OCI-LY3 (cell line): ENCODE data around the gene ESM1.
"Not testable (repeated sequence)": the region's sequence is repeated elsewhere in the genome, so short reads cannot be mapped to it uniquely, and the experiment has no call there.

Experiments used
- H2AFZ ChIP-seq: fragments of 200-600, 300-600 bp; shearing (Covaris generic); 2 replicates; pipeline ENCODE4 v1.6.0; 2014; ENCODE audit warnings: antibody characterized with exemption, low read depth, low read length
- H3K27ac ChIP-seq: fragments of 200-600, 300-600 bp; sonication (generic); 2 replicates; pipeline ENCODE4 v1.5.1; 2014; ENCODE audit warnings: mild to moderate bottlenecking, low read length, moderate library complexity, mixed read lengths
- H3K27me3 ChIP-seq: fragments of 200-600, 300-600 bp; sonication (generic); 2 replicates; pipeline ENCODE4 v1.6.1; 2014; ENCODE audit warnings: low read depth, low read length, mixed read lengths
- H3K36me3 ChIP-seq: fragments of 200-600, 300-600 bp; sonication (generic); replicated peaks from 2 replicates; pipeline ENCODE3; 2014; ENCODE audit warnings: low read depth, low read length, mixed read lengths
- H3K4me1 ChIP-seq: fragments of 300-600, 200-600 bp; sonication (generic); 2 replicates; pipeline ENCODE4 v1.6.1; 2014; ENCODE audit warnings: low read length, mixed read lengths
- H3K4me2 ChIP-seq: fragments of 200-600, 300-600 bp; sonication (generic); 2 replicates; pipeline ENCODE4 v1.6.1; 2014; ENCODE audit warnings: low read length, mixed read lengths
- H3K4me3 ChIP-seq: fragments of 300-600, 200-600 bp; sonication (generic); 2 replicates; pipeline ENCODE4 v1.5.1; 2014; ENCODE audit warnings: antibody characterized with exemption, mild to moderate bottlenecking, low read length, moderate library complexity
- H3K79me2 ChIP-seq: fragments of 300-600, 200-600 bp; shearing (Covaris generic); 2 replicates; pipeline ENCODE4 v1.6.1; 2014; ENCODE audit warnings: mild to moderate bottlenecking, low read length, mixed read lengths
- H3K9ac ChIP-seq: fragments of 300-600, 200-600 bp; shearing (Covaris generic); 2 replicates; pipeline ENCODE4 v1.6.0; 2014; ENCODE audit warnings: mild to moderate bottlenecking, low read length, moderate library complexity
- H3K9me3 ChIP-seq: fragments of 200-600, 300-600 bp; shearing (Covaris generic); 2 replicates; pipeline ENCODE4 v1.6.1; 2014; ENCODE audit warnings: low read length, mixed read lengths; ENCODE audit not compliant: insufficient read depth
- H4K20me1 ChIP-seq: fragments of 200-600, 300-600 bp; sonication (generic); 2 replicates; pipeline ENCODE4 v1.6.1; 2016; ENCODE audit warnings: low read length, mixed read lengths; ENCODE audit not compliant: insufficient read depth
- EZH2phosphoT487 ChIP-seq: fragments of 200-600 bp; shearing (Covaris generic); IDR thresholded peaks from 2 replicates; pipeline ENCODE4 v1.6.1; 2018; ENCODE audit warnings: antibody characterized with exemption, mixed run types, low read depth
- TF ChIP-seq, protein P1 (sequence below): fragments of 200-600, 300-600 bp; sonication (generic); IDR thresholded peaks from 2 replicates; pipeline ENCODE4 v1.5.1; 2014; ENCODE audit warnings: antibody characterized with exemption, low read length, low read depth

The ESM1 gene

DNA sequence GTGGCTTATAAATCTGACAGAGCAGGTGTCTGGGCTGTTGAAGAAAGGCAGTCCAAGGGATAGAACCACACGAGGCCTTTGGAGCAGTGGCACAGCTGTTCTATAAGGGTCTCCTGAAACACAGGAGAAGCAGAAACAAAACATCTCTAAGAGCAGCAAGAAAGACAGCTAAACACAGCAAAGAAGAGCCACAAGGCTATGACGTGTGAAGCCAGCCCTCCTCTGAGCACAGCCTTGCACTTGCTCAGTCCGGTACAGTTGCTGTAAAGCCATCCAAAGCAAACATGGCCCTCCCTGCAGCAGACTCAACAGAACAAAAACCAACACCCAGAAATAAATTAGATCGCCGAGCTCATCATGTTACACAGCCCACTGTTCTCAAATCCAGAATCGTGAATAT is 36.0 kb upstream of the ESM1 start:
- Histone ChIP-seq H3K4me1 (peaks cover 8% of the 10 kb centered on the region), H3K79me2 (no peaks in the 10 kb centered on the region), H3K9ac (no peak overlapping the region), H3K27me3 (no peaks in the 10 kb centered on the region), H2AFZ (no peak overlapping the region), H3K4me2 (no peak overlapping the region), H3K4me3 (no peak overlapping the region), H3K9me3 (no peaks in the 10 kb centered on the region), H3K27ac (no peak overlapping the region), H4K20me1 (no peaks in the 10 kb centered on the region), H3K36me3 (no peaks in the 10 kb centered on the region)
- TF ChIP-seq EZH2phosphoT487, result no peak
- TF ChIP-seq, protein P1, sequence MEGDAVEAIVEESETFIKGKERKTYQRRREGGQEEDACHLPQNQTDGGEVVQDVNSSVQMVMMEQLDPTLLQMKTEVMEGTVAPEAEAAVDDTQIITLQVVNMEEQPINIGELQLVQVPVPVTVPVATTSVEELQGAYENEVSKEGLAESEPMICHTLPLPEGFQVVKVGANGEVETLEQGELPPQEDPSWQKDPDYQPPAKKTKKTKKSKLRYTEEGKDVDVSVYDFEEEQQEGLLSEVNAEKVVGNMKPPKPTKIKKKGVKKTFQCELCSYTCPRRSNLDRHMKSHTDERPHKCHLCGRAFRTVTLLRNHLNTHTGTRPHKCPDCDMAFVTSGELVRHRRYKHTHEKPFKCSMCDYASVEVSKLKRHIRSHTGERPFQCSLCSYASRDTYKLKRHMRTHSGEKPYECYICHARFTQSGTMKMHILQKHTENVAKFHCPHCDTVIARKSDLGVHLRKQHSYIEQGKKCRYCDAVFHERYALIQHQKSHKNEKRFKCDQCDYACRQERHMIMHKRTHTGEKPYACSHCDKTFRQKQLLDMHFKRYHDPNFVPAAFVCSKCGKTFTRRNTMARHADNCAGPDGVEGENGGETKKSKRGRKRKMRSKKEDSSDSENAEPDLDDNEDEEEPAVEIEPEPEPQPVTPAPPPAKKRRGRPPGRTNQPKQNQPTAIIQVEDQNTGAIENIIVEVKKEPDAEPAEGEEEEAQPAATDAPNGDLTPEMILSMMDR, result no peak

DNA sequence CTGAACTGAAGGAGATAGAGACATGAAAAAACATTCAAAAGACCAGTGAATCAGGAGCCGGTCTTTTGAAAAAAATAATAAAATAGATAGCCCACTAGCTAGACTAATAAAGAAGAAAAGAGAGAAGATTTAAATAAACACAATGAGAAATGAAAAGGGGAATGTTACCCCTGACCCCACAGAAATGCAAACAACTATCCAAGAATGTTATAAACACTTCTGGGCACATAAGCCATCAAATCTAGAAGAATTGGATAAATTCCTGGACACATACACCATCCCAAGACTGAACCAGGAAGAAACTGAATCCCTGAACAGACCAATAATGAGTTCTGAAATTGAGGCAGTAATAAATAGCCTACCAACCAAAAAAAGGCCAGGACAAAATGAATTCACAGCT is 24.8 kb upstream of the ESM1 start:
- not testable (repeated sequence) for H3K27ac ChIP-seq, H3K4me2 ChIP-seq, H3K9me3 ChIP-seq, H3K4me1 ChIP-seq, H3K4me3 ChIP-seq, H4K20me1 ChIP-seq, H3K9ac ChIP-seq, H2AFZ ChIP-seq, H3K79me2 ChIP-seq, H3K36me3 ChIP-seq, H3K27me3 ChIP-seq

DNA sequence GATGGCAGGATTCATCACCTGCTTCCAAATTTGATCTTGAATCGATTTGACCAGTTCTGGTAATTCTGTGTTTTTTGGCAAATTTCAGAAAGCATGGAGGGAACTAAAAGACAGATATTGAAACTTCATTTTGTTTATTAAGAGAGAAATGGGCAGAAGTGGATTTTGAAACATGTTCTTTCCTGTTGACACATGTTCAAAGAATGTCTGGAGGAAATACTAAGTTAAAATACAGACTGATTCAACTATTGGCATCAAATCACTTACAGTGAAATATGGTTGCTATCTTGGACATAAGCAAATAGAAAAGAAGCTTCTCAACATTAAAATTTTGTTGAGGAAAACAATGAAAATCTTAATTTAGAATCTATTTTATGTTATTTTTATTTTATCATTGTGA is 19.3 kb upstream of the ESM1 start:
- Histone ChIP-seq H4K20me1 (no peaks in the 10 kb centered on the region), H3K4me1 (no peaks in the 10 kb centered on the region), H3K36me3 (no peaks in the 10 kb centered on the region), H3K4me2 (no peak overlapping the region), H3K79me2 (no peaks in the 10 kb centered on the region), H3K9me3 (no peaks in the 10 kb centered on the region), H2AFZ (no peak overlapping the region), H3K27ac (no peak overlapping the region), H3K27me3 (no peaks in the 10 kb centered on the region), H3K4me3 (no peak overlapping the region), H3K9ac (no peak overlapping the region)
- TF ChIP-seq EZH2phosphoT487, result no peak
- TF ChIP-seq, protein P1, result no peak

DNA sequence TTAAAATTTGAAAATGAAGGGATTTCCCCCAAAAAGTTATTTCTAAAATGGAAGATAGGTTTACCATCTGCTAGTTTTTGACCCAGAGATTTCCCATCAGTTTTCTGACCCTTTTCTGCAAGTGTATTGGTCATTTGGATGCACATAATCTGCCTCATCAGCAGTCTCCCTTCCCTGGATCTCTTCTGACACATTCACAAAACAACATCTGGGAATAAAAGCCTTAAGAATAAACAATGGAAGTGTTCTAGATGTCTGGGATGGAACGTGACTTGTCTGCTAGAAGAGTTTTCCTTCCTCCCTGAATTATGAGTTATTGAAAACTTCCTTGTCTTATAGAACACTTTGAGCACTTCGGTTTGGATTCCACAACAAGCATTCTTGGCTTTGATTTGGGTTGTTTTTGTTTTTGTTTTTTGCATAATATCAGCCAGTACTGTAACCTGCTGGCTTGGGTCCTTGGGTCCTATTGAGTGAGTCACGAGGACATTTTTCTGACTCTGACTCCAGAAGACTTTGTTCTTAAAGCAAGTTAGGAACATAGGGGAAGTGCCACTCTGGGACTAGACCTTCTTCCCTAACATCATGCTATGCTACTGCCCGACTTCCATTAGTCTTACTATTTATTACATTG is 18.2 kb upstream of the ESM1 start:
- no peaks in the 10 kb centered on the region for H3K27me3 ChIP-seq
- H3K9me3 ChIP-seq, result no peaks in the 10 kb centered on the region
- TF ChIP-seq, protein P1, result no peak
- H3K27ac ChIP-seq, result no peak overlapping the region
- no peaks in the 10 kb centered on the region for H3K4me1 ChIP-seq
- H3K36me3 ChIP-seq, result no peaks in the 10 kb centered on the region
- H3K4me3 ChIP-seq, result no peak overlapping the region
- H3K9ac ChIP-seq, result no peak overlapping the region
- H2AFZ ChIP-seq, result no peak overlapping the region
- no peaks in the 10 kb centered on the region for H4K20me1 ChIP-seq
- no peak overlapping the region for H3K4me2 ChIP-seq
- H3K79me2 ChIP-seq, result no peaks in the 10 kb centered on the region

DNA sequence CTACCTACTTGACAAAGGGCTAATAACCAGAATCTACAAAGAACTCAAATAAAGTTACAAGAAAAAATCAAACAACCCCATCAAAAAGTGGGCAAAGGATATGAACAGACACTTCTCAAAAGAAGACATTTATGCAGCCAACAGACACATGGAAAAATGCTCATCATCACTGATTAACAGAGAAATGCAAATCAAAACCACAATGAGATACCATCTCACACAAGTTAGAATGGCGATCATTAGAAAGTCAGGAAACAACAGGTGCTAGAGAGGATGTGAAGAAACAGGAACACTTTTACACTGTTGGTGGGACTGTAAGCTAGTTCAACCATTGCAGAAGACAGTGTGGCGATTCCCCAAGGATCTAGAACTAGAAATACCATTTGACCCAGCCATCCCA is 16.8 kb upstream of the ESM1 start:
- not testable (repeated sequence) for H3K4me2 ChIP-seq, H3K27ac ChIP-seq, H3K9me3 ChIP-seq, H3K4me3 ChIP-seq, H2AFZ ChIP-seq, H3K79me2 ChIP-seq, H4K20me1 ChIP-seq, H3K27me3 ChIP-seq, H3K36me3 ChIP-seq, H3K9ac ChIP-seq, H3K4me1 ChIP-seq
